Testis (tissue), 3 donors: ENCODE measurements around the gene GABRB1. TPM values are rescaled to one million over a fixed set of nuclear protein-coding genes. Genes with fewer than 3 reads are reported as not detected.

Source experiments
- DNase-seq: peaks from one replicate; pipeline ENCODE4 v3.0.0-alpha.2; 2019
- H3K27ac ChIP-seq, 2 donors: fragments of 200-600 bp; sonication (generic); one replicate each; pipeline ENCODE4 v1.5.1; 2019
- H3K27me3 ChIP-seq: fragments of 200-600 bp; sonication (generic); one replicate; pipeline ENCODE4 v1.5.1; 2019
- H3K36me3 ChIP-seq: fragments of 200-600 bp; sonication (generic); one replicate; pipeline ENCODE4 v1.5.1; 2017; ENCODE audit warnings: low read depth; ENCODE audit errors: missing control alignments
- H3K4me1 ChIP-seq: fragments of 200-600 bp; sonication (generic); one replicate; pipeline ENCODE4 v1.5.1; 2019
- H3K4me3 ChIP-seq, 2 donors: fragments of 200-600 bp; sonication (generic); one replicate each; pipeline ENCODE4 v1.5.1; 2017 to 2019
- H3K9me3 ChIP-seq: fragments of 200-600 bp; sonication (generic); one replicate; pipeline ENCODE4 v1.5.1; 2017
- CTCF ChIP-seq, 3 experiments: fragments of 450-650 bp in 2 of 3; fragments of 200-600 bp in 1 of 3; sonication (generic) in 1 of 3; IDR thresholded peaks; one replicate each; pipeline ENCODE4 v1.5.1; 2016 to 2019; ENCODE audit warnings: antibody characterized with exemption in 3 of 3, mild to moderate bottlenecking in 2 of 3, moderate library complexity in 1 of 3
- POLR2A ChIP-seq: fragments of 450-650 bp; IDR thresholded peaks from one replicate; pipeline ENCODE4 v1.6.1; 2017; ENCODE audit warnings: antibody characterized with exemption, mild to moderate bottlenecking, moderate library complexity
- WGBS, 2 donors: methylation state at CpG; one replicate each; pipeline ENCODE4 v1.1.5; 2018; 5-methylcytosine and 5-hydroxymethylcytosine counted together
- intact Hi-C: fragments of 100-400 bp; cut with DNase I; formaldehyde crosslinking; loops from one replicate; pipeline ENCODE4 v1.15.1; 2023; ENCODE audit warnings: low total_unique reads
- polyA plus RNA-seq: library from polyadenylated mRNA; stranded (reverse); fragments of 350-450 nt; fragmentation: Illumina TruSeq; extraction: RNeasy Lipid Tissue Mini Kit (QIAGEN cat#74804); gene quantifications from one replicate; pipeline ENCODE4 v1.2.3, GENCODE V29; 2014; ENCODE audit warnings: low read depth, low replicate concordance; ENCODE audit not compliant: insufficient read depth
- total RNA-seq, 2 donors: library from RNA; depleted of rRNA; stranded (reverse); fragments of >200 nt; gene quantifications; one replicate each; pipeline ENCODE4 v1.2.3, GENCODE V29; 2016

Gene GABRB1
- total and polyA plus RNA-seq, 3 donors from 2014 or later: 0.50 to 0.87 TPM; not detected in 1

- Histone ChIP-seq H3K9me3 (no peaks in the 10 kb centered on the region), H3K27ac (no peak overlapping the region), H3K4me1 (no peaks in the 10 kb centered on the region), H3K36me3 (no peaks in the 10 kb centered on the region), H3K4me3 (no peak overlapping the region), H3K27me3 (no peaks in the 10 kb centered on the region)
- TF ChIP-seq CTCF (IDR thresholded peaks at IDR 0.05): no peak
- no peak for TF ChIP-seq POLR2A
- intact Hi-C loops: no loop called here
- WGBS, 2 donors: 64 to 69% methylated on average over 9 of the region's 9 CpGs
- peak; percentile 76 for DNase-seq
These were observed 220.2 kb downstream of the GABRB1 start for GRCh38 chr4:47251348-47252135.

GRCh38 chr4:47263721-47264120 lies 232.4 kb downstream of the GABRB1 start:
- TF ChIP-seq POLR2A: no peak
- TF ChIP-seq CTCF (IDR thresholded peaks at IDR 0.05): no peak
- intact Hi-C loops: no loop called here
- WGBS, 2 donors: 71 to 82% methylated on average over 3 of the region's 3 CpGs

GRCh38 chr4:47270201-47270888 lies 239.0 kb downstream of the GABRB1 start:
- intact Hi-C loops: no loop called here
- 21 to 30% methylated on average over 2 of the region's 2 CpGs for WGBS, 2 donors
- Histone ChIP-seq H3K36me3 (no peaks in the 10 kb centered on the region), H3K9me3 (no peaks in the 10 kb centered on the region), H3K4me1 (no peaks in the 10 kb centered on the region), H3K27me3 (no peaks in the 10 kb centered on the region), H3K27ac (no peak overlapping the region), H3K4me3 (no peak overlapping the region)
- TF ChIP-seq POLR2A (no peak), CTCF (IDR thresholded peaks at IDR 0.05) (no peak)
- no peak for DNase-seq

More at GRCh38 chr4:47263721-47264120, 232.4 kb downstream of the GABRB1 start:
- H3K36me3 ChIP-seq: no peaks in the 10 kb centered on the region
- H3K4me3 ChIP-seq: no peak overlapping the region
- no peaks in the 10 kb centered on the region for H3K4me1 ChIP-seq
- H3K9me3 ChIP-seq: no peaks in the 10 kb centered on the region
- H3K27ac ChIP-seq: no peak overlapping the region
- no peaks in the 10 kb centered on the region for H3K27me3 ChIP-seq
- no peak for DNase-seq

- H3K4me3 ChIP-seq: no peak overlapping the region
- no peak overlapping the region for H3K27ac ChIP-seq
- intact Hi-C loops: no loop called here
- H3K36me3 ChIP-seq: no peaks in the 10 kb centered on the region
- TF ChIP-seq CTCF (IDR thresholded peaks at IDR 0.05) (no peak), POLR2A (no peak)
- no peaks in the 10 kb centered on the region for H3K4me1 ChIP-seq
- no peak for DNase-seq
- H3K27me3 ChIP-seq: no peaks in the 10 kb centered on the region
- H3K9me3 ChIP-seq: no peaks in the 10 kb centered on the region
- WGBS, 2 donors: 44 to 95% methylated on average over 1 of the region's 1 CpG
These were observed 239.9 kb downstream of the GABRB1 start for GRCh38 chr4:47271291-47271690.
